Measurements from ENCODE around the gene SLC25A43.
"Not testable (repeated sequence)": the region's sequence is repeated elsewhere in the genome, so short reads cannot be mapped to it uniquely, and the experiment has no call there.

SLC25A43 gene

DNA sequence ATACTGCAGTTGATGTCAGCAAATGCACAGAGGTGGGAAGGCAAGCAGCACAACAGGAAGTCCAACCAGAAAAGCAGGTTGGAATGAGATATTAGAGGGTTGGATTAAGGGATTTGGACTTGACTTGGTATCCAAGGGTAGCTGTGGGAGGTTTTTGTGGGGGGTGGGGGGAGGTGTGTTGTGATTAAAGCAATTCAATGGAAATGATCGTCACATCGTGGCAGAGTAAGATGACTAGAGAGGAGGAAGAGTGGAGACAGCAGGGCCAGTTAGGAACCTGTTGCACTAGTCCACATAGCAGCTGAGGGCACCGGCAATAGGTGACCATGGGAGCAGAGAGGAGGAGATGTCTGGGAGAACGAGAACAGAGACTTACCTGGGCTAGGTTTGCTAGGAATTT, 2.4 kb downstream of the SLC25A43 start:
- no peak for DNase-seq
- in situ Hi-C loops (cut with MboI; ENCODE audit: low pct_unique_long_range_greater_than_20kb, low sequenced_read_pairs), result no loop called here

DNA sequence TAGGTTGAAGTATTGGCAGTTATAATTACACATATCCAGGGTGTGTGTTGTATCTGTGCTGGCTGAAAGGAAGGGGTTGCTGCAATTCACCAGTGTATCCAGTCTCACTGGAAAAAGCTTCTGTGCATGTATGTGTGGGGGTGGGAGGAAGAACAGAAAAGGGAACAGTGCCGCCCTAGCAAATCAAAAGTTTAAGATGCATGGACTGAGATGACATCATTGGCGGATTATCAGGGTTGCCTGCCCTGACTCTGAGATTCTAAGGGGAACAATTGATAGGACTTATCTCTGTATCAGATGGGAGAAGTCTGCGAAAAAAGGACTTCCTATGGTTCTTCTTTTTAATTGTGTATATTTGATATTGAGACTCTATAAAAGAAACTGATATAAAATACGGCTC, 3.5 kb downstream of the SLC25A43 start:
- peak; percentile 80 for DNase-seq

DNA sequence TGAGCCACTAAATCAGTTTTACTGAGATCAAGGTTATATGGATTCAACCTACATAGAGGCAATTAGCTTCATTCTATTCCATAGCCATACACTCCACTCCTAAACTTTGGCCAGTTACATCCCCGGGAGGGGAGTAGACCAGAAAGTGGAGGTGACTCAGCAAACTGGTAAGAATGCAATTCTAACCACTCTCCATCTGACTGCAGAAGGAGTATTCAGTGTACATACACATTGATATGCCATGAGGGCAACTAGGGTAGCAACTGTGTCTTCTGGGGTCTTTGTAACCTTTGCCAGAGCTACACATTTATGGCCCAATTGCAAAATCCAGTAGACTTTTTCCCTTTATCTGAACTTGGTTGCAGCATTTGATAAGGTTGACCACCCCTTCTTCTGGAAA, 7.6 kb downstream of the SLC25A43 start:
- in situ Hi-C loops (cut with MboI; ENCODE audit: low pct_unique_long_range_greater_than_20kb, low sequenced_read_pairs), result no loop called here
- no peak for DNase-seq

More for the DNA sequence above, 3.5 kb downstream of the SLC25A43 start:
- in situ Hi-C loops (cut with MboI; ENCODE audit: low pct_unique_long_range_greater_than_20kb, low sequenced_read_pairs), result no loop called here

DNA sequence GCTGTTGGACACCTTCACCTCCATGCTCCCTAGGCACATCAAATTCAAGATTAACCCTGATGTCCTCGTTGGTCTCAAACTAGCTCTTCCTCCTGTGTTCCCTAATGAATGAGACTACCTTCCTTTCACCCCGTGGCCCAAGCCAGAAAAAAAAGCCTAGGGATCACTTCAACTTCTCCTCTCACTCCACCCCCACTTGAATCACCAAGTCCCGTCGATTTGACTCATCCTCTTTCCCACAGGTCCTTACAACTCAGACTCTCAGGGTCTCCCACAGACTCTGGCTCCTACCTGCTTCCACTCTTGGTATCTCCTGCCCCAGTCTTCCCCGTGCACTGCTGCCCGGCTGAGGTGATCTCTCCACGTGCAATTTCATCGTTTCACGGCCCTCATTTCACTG, 8.5 kb downstream of the SLC25A43 start:
- in situ Hi-C loops (cut with MboI; ENCODE audit: low pct_unique_long_range_greater_than_20kb, low sequenced_read_pairs), result no loop called here
- no peak for DNase-seq

DNA sequence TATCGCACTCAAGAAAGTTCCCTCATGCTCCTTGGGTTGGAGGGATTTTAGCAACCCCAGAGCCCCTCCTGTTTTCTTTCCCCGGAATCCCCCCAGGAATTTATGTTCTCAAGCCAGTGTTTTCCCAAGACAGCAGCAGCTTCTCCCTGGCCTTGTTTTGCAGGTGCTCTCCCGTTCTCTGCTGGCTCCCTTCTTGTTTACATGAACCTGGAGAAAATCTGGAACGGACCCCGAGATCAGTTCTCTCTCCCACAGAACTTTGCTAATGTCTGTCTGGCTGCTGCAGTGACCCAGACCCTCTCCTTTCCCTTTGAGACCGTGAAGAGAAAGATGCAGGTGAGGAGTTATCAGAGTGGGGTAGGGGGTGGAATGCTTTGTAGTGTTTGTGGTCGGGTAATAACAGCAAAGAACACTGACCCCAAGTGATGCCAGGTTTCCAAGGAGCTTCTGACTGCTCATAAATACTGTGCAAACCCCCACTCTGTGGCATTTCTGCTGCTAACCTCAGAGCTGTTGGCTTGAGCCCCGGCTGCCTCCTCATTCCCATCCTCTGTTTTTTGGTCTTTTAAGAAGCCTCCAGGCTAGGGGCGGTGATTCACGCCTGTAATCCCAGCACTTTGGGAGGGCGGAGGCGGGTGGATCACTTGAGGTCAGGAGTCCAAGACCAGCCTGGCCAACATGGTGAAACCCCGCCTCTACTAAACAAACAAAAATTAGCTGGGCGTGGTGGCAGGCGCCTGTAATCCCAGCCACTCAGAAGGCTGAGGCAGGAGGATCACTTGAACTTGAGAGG, 11.1 kb downstream of the SLC25A43 start:
- in situ Hi-C loops (cut with MboI; ENCODE audit: low pct_unique_long_range_greater_than_20kb, low sequenced_read_pairs), result no loop called here
- DNase-seq, result no peak

DNA sequence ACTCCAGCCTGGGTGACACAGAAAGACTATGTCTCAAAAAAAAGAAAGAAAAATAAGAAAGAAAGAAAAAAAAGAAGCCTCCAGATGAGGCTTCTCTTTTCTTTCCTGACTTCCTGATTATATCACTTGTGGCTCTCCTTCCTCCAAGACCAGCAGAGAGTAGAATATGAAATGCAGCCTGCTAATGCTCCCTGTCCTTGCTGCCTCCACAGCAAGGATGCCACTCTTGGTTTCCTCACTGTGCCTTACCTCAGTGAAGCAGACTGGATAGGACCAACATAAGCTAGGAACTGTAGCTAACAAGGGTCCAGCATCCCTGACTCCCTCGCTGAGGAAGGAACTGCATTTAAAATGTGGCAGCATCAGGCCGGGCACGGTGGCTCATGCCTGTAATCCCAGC, 11.7 kb downstream of the SLC25A43 start:
- DNase-seq, result no peak
- in situ Hi-C loops (cut with MboI; ENCODE audit: low pct_unique_long_range_greater_than_20kb, low sequenced_read_pairs), result no loop called here

DNA sequence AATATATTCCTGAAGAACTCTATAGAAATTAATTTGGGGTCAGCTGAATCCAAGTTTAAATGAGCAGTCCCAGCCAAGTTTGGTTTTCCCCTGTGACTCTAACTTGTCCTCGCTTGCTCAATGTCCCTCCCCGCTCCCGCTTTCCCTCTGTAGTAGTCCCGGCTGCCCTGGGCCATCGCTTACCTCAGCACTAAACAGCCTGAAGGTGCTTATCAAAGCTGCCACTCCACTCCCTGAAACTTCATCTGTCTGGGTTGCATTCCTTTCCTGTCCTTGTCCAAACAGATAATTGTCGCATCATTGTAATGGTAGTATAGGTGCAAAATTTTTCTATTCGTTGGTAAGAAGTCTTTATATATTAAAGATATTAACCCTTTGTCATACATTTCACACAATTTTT, 12.8 kb downstream of the SLC25A43 start:
- no peak for DNase-seq
- in situ Hi-C loops (cut with MboI; ENCODE audit: low pct_unique_long_range_greater_than_20kb, low sequenced_read_pairs), result no loop called here

DNA sequence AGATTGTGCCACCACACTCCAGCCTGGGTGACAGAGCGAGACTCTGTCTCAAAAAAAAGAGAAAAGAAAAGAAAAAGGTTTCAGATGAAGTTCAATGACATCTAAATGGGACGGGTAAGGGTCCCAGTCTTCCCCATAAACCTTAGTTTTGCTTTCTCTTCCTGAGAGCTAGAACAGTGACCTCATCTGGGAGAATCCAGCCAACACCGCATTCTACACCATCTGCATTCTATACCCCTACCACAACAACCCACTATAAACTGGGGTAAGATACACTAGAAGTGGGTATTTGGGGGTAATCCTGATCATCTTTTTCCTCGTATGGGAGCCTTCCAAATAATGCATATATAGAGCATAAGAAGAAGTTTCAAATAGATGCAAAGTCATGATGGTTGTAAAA, 18.2 kb downstream of the SLC25A43 start:
- DNase-seq, result no peak
- in situ Hi-C loops (cut with MboI; ENCODE audit: low pct_unique_long_range_greater_than_20kb, low sequenced_read_pairs), result no loop called here

DNA sequence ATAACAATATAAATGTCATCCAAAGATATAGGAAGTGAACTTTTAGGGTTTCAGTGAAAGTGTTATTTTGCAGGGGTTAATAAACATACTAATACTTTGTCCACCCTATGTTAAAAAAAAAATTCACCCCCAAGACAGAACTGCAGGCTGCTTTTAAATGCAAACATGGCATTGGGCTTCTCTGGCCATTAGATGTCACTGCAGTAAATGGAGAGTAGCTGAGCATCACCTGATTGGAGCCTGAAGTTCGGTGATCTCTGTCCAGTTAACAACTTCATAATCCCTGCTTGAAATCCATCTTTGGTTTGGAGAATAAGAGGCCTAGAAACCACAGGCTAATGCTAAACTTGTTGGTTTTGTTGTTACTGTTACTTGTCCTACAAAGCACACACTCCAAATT, 18.7 kb downstream of the SLC25A43 start:
- in situ Hi-C loops (cut with MboI; ENCODE audit: low pct_unique_long_range_greater_than_20kb, low sequenced_read_pairs), result no loop called here
- peak; percentile 38 for DNase-seq

DNA sequence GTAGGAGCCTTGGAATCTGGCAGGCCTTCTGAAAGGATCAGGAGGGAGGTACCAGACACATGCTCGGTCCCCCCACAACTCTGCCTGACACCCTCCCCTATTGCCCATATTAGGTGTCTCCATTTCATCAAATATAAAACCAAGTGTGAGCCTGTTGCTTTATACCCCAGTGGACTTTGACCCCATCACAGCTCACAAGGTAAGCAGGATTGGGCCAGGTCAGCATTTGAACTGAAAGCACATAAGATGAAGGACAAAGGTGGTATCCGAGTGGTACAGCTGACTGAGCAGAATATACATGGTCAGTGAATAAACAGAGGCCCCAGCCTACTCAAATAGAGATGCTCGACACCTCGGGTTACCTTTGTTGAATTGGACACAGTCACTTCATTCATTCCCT, 20.0 kb downstream of the SLC25A43 start:
- DNase-seq, result no peak
- in situ Hi-C loops (cut with MboI; ENCODE audit: low pct_unique_long_range_greater_than_20kb, low sequenced_read_pairs), result no loop called here

DNA sequence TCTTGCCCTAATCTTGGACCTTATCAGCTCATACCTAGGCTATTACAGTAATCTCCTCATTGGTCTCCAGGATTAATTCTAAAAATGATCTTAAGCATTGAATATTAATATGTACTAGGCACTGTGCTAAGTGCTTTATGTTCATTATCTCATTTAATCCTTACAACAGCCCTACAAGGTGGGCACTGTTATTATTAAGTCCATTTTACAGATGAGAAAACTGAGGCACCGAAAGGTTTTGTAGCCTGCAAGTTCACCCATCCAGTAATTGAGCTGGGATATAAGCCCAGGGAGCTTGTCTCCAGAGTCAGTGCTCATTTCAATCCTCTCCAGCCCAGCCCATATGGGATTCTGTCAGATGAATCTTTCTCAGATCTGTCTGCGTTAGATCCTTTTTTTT, 20.8 kb downstream of the SLC25A43 start:
- DNase-seq, result no peak
- in situ Hi-C loops (cut with MboI; ENCODE audit: low pct_unique_long_range_greater_than_20kb, low sequenced_read_pairs), result no loop called here

DNA sequence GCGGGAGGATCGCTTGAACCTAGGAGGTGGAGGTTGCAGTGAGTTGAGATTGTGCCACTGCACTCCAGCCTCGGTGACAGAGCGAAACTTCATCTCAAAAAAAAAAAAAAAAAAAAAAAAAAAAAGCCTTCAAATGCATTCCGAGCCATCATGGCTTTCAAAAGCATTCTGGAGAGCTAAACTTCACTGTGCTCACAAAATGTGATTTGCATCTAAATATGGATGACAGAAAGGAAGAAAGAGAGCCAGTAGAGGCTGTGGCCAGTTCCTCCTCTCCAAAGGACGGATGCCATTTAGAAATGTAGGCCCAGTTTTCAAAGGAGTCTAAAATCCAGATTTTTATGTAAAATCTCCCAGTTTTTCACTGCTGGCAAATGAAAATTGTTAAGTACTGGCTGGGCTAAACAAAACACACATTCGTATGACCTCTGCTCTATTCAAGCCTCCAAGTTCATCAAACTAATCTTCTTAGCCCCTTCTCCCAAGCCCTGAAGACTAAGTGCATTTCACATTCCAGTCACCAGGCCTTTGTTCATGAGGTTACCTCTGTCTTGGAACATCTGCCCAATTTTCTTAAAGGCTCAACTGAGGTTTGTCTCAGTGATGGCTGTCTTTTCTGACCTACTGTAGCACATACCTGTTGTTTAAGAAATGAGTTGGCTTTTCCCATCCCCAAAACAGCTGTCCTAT, 22.0 kb downstream of the SLC25A43 start:
- DNase-seq, result no peak
- in situ Hi-C loops (cut with MboI; ENCODE audit: low pct_unique_long_range_greater_than_20kb, low sequenced_read_pairs), result no loop called here

DNA sequence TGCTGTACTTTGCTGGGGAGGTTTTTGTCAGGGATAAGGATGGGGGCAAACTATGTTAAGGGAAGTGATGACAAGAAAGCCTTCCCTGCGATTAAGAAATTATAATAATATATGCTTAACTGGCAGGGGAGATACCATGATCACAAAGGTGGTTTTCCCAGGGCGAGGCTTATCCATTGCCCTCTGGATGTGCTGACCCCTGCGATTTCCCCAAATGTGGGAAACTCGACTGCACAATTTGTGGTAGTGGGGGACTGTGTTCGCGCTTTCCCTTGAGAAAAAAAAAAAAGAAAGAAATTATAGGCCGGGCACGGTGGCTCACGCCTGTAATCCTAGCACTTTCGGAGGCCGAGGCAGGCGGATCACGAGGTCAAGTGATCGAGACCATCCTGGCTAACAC, 24.5 kb downstream of the SLC25A43 start:
- no peak for DNase-seq
- in situ Hi-C loops (cut with MboI; ENCODE audit: low pct_unique_long_range_greater_than_20kb, low sequenced_read_pairs), result no loop called here

DNA sequence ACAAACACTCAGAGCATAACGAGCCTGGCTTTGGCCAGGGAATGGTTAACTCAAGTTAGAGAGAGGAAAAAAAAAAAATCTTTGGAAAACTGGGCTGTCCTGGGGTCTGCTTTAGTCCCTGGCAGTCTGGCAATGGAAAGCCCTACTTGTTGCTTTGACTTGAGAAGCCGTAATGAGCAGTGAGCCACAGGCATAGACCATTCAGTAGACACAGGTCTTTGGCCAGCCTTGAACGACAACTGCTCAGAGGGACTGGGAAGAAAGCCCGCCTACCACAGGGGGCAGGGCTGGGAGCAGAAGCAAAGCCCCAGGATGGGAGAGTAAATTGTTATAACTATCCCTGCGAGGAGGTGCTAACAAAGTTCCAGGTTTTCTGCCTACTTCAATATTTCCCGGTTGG, 25.9 kb downstream of the SLC25A43 start:
- in situ Hi-C loops (cut with MboI; ENCODE audit: low pct_unique_long_range_greater_than_20kb, low sequenced_read_pairs), result no loop called here
- no peak for DNase-seq

DNA sequence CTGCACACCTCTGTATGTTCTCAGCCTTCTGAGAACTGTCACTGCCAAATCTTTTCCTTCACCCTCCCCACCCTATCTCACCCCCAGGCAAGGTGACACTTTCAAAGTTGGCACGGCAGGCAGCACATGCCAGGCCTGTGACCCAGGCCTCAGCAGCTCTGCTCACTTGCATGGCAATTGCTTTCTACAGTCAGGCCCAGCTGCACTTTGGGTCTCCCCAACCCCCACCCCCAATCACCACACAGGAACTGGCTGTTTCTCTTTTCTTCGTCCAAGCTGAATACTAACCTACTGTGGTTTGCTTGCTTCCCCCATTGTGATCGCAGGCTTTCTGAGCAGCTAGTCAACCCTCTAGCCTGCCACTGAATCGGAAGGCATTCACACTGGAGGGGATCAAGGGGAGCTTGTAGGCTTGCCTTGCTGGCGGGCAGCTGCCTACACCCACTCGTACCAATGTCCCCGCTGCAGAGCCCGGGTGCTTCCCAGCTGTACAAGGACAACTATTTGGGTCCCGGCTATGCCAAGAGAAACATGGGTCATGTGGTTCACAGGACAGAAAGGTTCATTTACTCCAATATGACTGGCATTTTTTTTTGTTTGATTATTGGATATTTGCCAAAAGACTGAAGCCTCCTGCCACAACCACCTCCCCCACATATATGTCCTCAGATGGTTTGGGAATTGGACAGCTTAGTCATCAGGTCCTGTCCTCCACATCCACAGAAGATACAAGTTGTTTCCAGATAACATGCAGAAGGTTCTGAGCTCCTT, 28.1 kb downstream of the SLC25A43 start:
- DNase-seq, result peak; percentile 91
- in situ Hi-C loops (cut with MboI; ENCODE audit: low pct_unique_long_range_greater_than_20kb, low sequenced_read_pairs), result no loop called here

DNA sequence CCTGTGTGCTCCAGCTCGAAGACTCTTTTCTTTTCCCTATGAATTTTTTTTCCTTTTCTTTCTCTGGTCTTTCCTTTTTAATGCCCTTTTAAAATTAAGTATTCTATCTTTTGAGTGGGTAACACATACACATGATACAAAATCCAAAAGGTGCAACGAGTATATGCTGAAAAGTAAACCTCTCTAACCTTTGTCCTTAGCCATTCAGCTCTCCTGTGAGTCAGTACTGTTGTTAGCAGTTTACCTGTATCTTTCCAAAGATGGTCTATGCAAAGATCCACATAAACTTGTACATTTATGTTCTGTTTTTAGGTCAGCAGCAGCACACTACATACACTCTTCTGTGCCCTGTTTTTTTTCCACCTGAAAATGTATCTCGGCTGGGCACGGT, 28.7 kb downstream of the SLC25A43 start:
- in situ Hi-C loops (cut with MboI; ENCODE audit: low pct_unique_long_range_greater_than_20kb, low sequenced_read_pairs), result no loop called here
- DNase-seq, result no peak

DNA sequence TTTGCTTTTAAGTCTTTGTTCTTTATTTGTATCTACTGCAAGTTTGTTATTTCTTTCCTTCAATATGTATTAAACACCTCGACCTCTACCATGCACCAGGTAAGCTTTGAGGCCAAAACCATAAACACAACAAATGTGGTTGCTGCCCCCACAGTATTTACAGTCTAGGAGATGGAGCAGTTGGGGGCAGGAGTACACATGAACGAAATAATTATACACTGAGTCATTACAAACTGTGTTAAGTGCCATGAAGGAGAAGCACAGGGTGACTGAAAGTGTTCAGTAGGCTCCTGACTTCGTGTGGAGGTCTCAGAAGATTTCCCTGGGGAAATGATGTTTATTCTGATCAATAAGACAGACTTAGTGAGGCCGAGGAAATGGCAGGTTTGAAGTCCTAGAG, 30.3 kb downstream of the SLC25A43 start:
- in situ Hi-C loops (cut with MboI; ENCODE audit: low pct_unique_long_range_greater_than_20kb, low sequenced_read_pairs), result no loop called here
- DNase-seq, result no peak

DNA sequence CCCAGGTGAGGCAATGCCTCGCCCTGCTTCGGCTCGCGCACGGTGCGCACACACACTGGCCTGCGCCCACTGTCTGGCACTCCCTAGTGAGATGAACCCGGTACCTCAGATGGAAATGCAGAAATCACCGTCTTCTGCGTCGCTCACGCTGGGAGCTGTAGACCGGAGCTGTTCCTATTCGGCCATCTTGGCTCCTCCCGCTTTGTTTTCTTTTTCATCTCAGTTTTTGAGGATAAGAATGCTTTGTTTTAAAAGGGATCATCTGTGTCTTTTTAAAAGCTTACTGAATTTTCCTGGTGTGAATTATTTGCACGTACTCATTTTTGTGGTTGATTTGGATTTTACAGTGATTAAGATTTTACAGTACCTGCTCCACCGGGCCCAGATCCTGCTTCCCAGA, 42.2 kb downstream of the SLC25A43 start:
- in situ Hi-C loops (cut with MboI; ENCODE audit: low pct_unique_long_range_greater_than_20kb, low sequenced_read_pairs), result not testable (repeated sequence)

DNA sequence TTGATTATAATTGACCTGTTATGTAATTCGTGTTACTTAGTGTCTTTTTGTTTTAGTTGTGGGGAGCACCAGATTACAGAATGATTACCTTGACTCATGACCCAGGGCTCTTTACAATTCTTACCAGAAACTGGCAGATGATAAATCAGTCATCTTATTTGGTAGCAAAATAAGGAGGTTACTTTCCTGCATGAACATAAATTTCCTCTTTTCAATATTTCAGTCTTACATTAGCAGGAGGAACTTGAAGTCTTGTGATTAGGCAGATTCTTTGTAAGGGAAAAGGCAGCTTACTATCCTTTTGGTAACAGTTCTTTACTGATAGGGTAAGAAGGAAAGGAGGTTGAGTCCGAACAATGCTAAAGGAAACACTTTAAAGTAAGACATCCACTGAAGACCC, 43.1 kb downstream of the SLC25A43 start:
- no peak for DNase-seq
- in situ Hi-C loops (cut with MboI; ENCODE audit: low pct_unique_long_range_greater_than_20kb, low sequenced_read_pairs), result no loop called here

More for the DNA sequence above, 42.2 kb downstream of the SLC25A43 start:
- DNase-seq, result not testable (repeated sequence)

DNA sequence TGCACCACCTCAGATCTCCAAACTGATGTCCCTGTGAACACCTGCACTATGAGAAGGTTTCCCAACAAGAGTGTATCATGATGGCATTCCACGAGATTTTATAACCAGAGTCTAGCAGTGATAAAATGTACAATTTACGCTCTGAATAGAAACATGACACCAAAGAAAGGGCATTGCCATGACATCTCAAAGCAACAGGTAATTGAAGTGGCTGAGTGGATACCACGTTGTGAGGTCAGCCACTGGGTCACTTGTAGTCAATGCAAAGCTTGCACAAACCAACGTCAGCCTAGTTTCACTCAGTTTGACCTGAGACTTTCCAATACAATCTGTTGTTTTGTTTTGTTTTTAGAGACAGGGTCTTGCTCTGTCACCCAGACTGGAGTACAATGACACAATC, 54.1 kb downstream of the SLC25A43 start:
- in situ Hi-C loops (cut with MboI; ENCODE audit: low pct_unique_long_range_greater_than_20kb, low sequenced_read_pairs), result no loop called here
- DNase-seq, result no peak

All from KBM-7 (cell line).